Epithelial cell of esophagus (primary cell): ENCODE measurements around the gene ARMC12.
"Not testable (repeated sequence)": the region's sequence is repeated elsewhere in the genome, so short reads cannot be mapped to it uniquely, and the experiment has no call there.

Experiments used
- DNase-seq: peaks from one replicate; pipeline ENCODE4 v3.0.0; 2010; ENCODE audit warnings: low read depth
- H3K4me3 ChIP-seq: 2 replicates; pipeline ENCODE4 v1.5.1; 2011; ENCODE audit warnings: mild to moderate bottlenecking, low read length, control low read depth
- TF ChIP-seq, protein P1 (sequence below): IDR thresholded peaks from 2 replicates; pipeline ENCODE4 v1.5.1; 2011; ENCODE audit warnings: low read depth, mild to moderate bottlenecking, low read length, control low read depth, inconsistent platforms; ENCODE audit not compliant: insufficient read depth; ENCODE audit errors: missing control alignments

The ARMC12 gene

DNA sequence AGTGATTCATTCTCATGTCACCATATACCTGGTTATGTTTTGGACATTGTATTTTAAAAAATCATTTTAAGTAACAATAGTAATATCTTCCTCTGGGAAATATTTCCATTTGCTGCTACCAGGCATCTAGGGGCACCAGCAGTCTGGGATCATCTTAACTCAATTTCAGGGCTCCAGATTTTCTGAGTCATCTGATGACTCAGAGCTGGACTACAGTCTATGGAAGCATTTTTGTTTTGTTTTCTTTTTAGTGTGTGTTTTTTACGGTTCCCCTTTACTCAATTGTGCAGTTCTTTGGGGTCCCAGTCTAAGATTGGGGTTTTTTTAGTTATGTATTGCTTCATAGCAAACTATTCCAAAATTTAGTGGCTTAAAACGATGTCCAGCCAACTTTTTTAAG is 42.4 kb upstream of the ARMC12 start:
- no peak overlapping the region for H3K4me3 ChIP-seq
- peak; percentile 57 for DNase-seq
- TF ChIP-seq, protein P1, sequence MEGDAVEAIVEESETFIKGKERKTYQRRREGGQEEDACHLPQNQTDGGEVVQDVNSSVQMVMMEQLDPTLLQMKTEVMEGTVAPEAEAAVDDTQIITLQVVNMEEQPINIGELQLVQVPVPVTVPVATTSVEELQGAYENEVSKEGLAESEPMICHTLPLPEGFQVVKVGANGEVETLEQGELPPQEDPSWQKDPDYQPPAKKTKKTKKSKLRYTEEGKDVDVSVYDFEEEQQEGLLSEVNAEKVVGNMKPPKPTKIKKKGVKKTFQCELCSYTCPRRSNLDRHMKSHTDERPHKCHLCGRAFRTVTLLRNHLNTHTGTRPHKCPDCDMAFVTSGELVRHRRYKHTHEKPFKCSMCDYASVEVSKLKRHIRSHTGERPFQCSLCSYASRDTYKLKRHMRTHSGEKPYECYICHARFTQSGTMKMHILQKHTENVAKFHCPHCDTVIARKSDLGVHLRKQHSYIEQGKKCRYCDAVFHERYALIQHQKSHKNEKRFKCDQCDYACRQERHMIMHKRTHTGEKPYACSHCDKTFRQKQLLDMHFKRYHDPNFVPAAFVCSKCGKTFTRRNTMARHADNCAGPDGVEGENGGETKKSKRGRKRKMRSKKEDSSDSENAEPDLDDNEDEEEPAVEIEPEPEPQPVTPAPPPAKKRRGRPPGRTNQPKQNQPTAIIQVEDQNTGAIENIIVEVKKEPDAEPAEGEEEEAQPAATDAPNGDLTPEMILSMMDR = no peak

DNA sequence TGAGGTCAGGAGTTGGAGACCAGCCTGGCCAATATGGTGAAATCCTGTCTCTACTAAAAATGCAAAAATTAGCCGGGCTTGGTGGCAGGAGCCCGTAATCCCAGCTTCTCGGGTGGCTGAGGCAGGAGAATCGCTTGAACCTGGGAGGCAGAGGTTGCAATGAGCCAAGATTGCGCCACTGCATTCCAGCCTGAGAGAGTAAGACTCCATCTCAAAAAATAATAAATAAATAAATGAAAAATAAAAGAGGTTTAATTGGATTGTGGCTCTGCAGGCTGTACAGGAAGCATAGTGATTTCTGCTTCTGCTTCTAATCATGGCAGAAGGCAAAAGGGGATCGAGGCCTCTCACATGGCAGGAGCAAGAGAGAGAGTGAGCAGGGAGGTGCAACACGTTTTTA is 38.4 kb upstream of the ARMC12 start:
- not testable (repeated sequence) for H3K4me3 ChIP-seq
- DNase-seq = peak; percentile 25

DNA sequence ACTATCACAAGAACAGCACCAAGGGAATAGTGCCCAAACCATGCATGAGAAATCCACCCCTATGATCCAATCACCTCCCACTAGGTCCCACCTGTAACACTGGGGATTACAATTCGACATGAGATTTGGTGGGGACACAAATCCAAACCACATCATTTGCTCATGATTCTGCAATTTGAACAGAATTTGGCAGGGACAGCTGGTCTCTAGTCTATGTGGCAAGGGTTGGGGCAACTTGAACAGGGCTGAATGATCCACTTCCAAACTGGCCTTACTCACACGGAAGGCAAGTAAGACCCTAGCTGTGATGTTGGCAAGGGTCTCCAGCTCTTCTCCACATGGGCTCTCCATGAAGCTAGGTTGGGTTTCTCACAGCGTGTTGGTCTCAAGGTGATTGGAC is 38.0 kb upstream of the ARMC12 start:
- TF ChIP-seq, protein P1 = no peak
- DNase-seq = no peak
- no peak overlapping the region for H3K4me3 ChIP-seq

DNA sequence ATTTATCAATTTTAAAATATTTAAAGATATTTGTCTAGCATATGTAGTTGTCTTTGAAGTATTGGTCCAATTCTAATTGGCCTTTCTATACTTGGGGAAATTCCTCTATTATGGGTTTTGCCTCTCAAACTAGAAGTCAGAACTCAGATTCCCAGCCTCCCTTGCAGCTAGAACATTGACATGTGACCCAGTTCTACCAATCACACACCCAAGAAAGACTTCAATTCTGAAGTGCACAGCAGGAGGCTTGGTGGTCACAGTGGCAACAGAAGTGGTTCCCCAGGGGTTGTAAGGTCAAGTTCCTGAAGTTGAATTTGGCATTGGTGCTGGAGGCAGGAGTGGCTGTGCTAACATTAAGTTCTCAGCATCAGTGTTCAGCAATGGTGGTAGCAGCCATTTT is 33.3 kb upstream of the ARMC12 start:
- TF ChIP-seq, protein P1 = no peak
- DNase-seq = no peak
- no peak overlapping the region for H3K4me3 ChIP-seq

DNA sequence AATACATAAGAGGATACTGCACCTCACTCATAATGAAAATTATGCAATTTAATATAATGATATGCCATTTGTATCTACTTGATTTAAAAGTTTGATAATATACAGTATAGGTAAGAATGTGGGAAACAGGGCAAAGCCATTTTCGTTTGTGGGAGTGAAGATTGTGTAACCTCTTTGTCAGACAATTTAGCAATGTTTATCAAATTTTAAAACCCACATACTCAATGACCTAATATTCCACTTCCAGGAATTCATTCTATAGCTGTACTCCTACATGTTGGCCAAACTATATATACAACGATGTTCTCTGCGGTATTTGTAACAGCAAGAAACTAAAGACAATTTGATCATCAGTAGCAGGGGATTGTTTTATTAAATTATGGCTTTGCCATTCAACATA is 30.4 kb upstream of the ARMC12 start:
- H3K4me3 ChIP-seq = no peak overlapping the region
- TF ChIP-seq, protein P1 = no peak
- peak; percentile 55 for DNase-seq

DNA sequence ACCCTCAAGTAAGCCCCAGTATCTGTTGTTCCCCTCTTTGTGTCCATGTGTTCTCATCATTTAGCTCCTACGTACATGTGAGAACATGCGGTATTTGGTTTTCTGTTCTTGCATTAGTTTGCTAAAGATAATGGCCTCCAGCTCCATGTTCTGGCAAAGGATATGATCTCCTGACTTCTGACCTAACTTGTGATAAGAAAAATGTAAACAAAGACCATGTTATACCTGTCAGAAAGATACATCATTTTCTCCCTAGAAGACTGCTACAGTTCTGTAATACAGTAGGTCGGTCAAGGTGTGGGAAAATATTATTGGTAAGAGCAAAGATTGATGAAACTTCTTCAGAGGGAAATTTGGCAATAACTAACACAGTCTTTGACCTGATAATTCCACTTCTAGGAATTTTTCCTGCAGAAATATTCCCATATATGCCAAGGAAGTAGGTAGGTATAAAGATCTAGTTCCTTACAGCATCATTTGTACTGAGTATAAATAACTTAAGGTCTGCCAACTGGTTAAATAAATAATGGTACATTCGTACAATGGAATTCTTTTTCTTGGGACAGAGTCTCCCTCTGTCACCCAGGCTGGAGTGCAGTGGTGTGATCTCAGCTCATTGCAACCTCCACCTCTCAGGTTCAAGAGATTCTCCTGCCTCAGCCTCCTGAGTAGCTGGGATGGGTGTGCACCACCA is 29.0 kb upstream of the ARMC12 start:
- no peak for DNase-seq
- no peak overlapping the region for H3K4me3 ChIP-seq
- TF ChIP-seq, protein P1 = no peak

DNA sequence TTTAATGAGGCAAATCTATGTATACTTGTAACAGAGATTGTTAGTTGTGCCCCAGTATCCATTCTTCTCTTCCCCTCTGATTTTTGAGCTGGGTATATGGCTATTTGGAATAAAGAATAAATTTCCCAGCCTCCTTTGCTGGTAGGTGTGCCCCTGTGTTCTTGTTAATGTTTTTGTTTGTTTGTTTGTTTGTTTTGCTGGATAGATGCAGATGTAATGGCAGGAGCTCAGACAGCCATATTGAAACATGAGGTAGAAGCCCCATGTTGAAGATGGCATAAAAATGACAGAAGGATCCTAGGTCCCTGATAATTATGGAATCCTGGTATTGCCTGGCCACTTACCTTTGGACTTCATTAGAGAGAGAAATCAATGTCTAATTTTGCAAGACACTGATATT is 28.2 kb upstream of the ARMC12 start:
- no peak for DNase-seq
- H3K4me3 ChIP-seq = no peak overlapping the region
- TF ChIP-seq, protein P1 = no peak
